ENCODE data around the gene EFNB3. TPM values are rescaled to one million over a fixed set of nuclear protein-coding genes. Genes with fewer than 3 reads are reported as not detected.

The EFNB3 gene
- total and polyA plus RNA-seq, 2 of the 13 experiments (the other 11 are each of a cell fraction or from before 2014, with no cell fraction given): 0.07 to 0.25 TPM

DNA sequence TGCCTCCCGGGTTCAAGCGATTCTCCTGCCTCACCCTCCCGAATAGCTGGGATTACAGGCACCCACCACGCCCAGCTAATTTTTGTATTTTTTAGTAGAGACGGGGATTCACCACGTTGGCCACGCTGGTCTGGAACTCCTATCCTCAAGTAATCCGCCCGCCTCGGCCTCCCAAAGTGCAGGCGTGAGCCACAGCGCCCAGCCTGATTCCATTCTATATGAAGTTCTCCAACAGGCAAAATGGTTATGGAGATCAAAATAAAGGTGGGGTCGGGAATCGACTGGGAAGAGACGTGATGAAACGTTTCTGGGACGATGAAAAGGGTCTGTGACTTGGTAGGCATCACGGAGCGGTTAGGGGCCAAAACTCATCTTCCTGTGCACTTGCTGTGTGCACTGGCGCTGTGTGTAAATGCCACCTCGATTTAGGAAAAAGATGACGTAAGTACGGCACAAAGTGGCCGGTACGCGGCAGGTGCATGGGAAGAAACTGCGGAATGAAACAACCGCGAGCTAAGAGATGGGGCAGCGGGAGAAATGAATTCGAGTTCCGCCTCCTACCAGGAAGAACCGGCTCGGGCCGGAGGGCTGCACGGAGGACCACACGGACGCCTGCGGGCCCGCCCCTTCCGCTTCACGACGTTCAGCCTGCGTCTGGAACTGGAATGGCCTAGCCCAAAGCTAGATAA, 19.3 kb upstream of the EFNB3 start (continued):
- TF ChIP-seq, protein P1, sequence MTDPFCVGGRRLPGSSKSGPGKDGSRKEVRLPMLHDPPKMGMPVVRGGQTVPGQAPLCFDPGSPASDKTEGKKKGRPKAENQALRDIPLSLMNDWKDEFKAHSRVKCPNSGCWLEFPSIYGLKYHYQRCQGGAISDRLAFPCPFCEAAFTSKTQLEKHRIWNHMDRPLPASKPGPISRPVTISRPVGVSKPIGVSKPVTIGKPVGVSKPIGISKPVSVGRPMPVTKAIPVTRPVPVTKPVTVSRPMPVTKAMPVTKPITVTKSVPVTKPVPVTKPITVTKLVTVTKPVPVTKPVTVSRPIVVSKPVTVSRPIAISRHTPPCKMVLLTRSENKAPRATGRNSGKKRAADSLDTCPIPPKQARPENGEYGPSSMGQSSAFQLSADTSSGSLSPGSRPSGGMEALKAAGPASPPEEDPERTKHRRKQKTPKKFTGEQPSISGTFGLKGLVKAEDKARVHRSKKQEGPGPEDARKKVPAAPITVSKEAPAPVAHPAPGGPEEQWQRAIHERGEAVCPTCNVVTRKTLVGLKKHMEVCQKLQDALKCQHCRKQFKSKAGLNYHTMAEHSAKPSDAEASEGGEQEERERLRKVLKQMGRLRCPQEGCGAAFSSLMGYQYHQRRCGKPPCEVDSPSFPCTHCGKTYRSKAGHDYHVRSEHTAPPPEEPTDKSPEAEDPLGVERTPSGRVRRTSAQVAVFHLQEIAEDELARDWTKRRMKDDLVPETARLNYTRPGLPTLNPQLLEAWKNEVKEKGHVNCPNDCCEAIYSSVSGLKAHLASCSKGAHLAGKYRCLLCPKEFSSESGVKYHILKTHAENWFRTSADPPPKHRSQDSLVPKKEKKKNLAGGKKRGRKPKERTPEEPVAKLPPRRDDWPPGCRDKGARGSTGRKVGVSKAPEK (CRISPR knock-in tag; IDR thresholded peaks at IDR 0.05; ENCODE audit: borderline replicate concordance): no peak
- TF ChIP-seq, protein P2, sequence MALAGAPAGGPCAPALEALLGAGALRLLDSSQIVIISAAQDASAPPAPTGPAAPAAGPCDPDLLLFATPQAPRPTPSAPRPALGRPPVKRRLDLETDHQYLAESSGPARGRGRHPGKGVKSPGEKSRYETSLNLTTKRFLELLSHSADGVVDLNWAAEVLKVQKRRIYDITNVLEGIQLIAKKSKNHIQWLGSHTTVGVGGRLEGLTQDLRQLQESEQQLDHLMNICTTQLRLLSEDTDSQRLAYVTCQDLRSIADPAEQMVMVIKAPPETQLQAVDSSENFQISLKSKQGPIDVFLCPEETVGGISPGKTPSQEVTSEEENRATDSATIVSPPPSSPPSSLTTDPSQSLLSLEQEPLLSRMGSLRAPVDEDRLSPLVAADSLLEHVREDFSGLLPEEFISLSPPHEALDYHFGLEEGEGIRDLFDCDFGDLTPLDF (CRISPR knock-in tag; IDR thresholded peaks at IDR 0.05): no peak
- TF ChIP-seq SMARCC2 (IDR thresholded peaks at IDR 0.05): no peak

DNA sequence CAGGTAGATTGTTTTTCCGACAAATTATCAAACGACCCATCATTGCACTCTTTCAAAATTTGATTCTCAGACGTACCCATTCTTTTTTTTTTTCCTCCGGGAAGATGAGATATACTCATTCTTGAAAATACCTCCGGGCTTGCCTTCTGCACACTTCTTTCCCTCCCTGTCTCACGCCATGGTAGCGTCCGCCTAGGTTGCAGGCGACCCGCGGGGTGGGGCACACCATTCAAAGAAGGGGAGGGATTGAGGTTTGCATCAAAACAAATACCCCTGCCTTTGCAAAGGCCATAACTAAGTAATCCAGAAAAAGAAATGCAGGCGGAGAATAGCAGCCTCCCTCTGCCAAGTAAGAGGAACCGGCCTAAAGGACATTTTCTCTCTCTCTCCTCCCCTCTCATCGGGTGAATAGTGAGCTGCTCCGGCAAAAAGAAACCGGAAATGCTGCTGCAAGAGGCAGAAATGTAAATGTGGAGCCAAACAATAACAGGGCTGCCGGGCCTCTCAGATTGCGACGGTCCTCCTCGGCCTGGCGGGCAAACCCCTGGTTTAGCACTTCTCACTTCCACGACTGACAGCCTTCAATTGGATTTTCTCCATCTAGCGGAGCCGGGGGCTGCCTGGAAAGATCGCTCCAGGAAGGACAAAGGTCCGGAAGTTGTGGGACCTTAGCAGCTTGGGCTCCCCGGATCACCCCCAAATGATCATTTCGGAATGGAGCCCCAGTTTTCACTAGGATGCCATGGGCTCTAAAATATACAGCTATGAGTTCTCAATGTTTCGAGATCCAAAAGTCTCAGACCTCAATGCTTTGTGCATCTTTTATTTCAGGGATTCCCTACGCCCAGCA, 18.6 kb upstream of the EFNB3 start:
- Histone ChIP-seq H3K9ac (ENCODE audit: insufficient read depth, low read depth, low read length) (peak overlapping the region; percentile 97), H3K4me2 (ENCODE audit: low read depth, low read length) (peak overlapping the region; percentile 76), H3K4me3 (replicated peaks in 1 of 3; ENCODE audit: insufficient read depth in 1 of 3, low read depth in 2 of 3, low read length in 3 of 3) (peak overlapping the region; percentile 93 to 98 (median 95)), H3K4me1 (ENCODE audit: insufficient read depth, low read length) (peaks cover 33% of the 10 kb centered on the region), H3K27me3 (ENCODE audit: control insufficient read depth in 1 of 2, insufficient read depth in 2 of 2, low read length in 2 of 2) (no peaks in the 10 kb centered on the region; a peak in 1 of 5 replicates), H4K20me1 (ENCODE audit: insufficient read depth, low read length) (no peaks in the 10 kb centered on the region; the same call in 1 of the 2 replicates), H3K79me2 (ENCODE audit: insufficient read depth, low read length) (peaks cover 53% of the 10 kb centered on the region), H3K9me3 (ENCODE audit: low read length) (no peaks in the 10 kb centered on the region), H3K36me3 (replicated peaks in 1 of 2; ENCODE audit: control insufficient read depth in 1 of 2, insufficient read depth in 2 of 2, low read length in 2 of 2) (no peaks in the 10 kb centered on the region; a peak in 1 of 5 replicates), H3K27ac (ENCODE audit: extremely low read length, insufficient read depth, low read length) (peak overlapping the region; percentile 95), H2AFZ (ENCODE audit: low read length) (no peak overlapping the region)
- no peak for FAIRE-seq
- TSS peak; percentile 89 for BruUV-seq (replicated peaks)
- 1% methylated on average over 21 of the region's 30 CpGs for WGBS (ENCODE audit: low lambda C conversion rate)
- DNase-seq (ENCODE audit: low spot score): peak; percentile 77
- peak; percentile 62 for ATAC-seq
- ChIA-PET POLR2A (interaction anchor here (0.7 to 5.5 kb wide), 42 partner anchors 9 to 1351 kb away, joined by 3 to 89 read pairs (median 6); partner anchors contain the start of genes ATP1B2, BORCS6, CD68 and CHRNB1), CTCF (ENCODE audit: low intra/inter-chr PET ratio, low total read pairs) (interaction anchor here (1.8 kb wide), 1 partner anchor 52 kb away, joined by 12 read pairs; no protein-coding TSS in a partner anchor)
- in situ Hi-C loops (cut with HindIII; ENCODE audit: extremely low pct_ligation_motif_present, low pct_unique_long_range_greater_than_20kb) (loop anchor here (5.0 kb wide), 2 partner anchors 54 to 99 kb away; partner anchors contain the start of gene SHBG), intact Hi-C loops (cut with micrococcal nuclease; ENCODE audit: unreplicated experiment) (loop anchor here (5.0 kb wide), 2 partner anchors 54 to 114 kb away; partner anchors contain the start of gene SHBG)
- TF ChIP-seq ZNF747 (CRISPR knock-in tag; IDR thresholded peaks at IDR 0.05; ENCODE audit: borderline replicate concordance): no peak
- TF ChIP-seq IRX3 (CRISPR knock-in tag; IDR thresholded peaks at IDR 0.05; ENCODE audit: borderline replicate concordance, low read depth): no peak
- no peak for TF ChIP-seq TSC22D2 (CRISPR knock-in tag; IDR thresholded peaks at IDR 0.05; ENCODE audit: borderline replicate concordance)
- TF ChIP-seq ZNF101 (CRISPR knock-in tag; IDR thresholded peaks at IDR 0.05; ENCODE audit: borderline replicate concordance, low read depth): 0 out of 2 replicates have a peak, but pooled peaks have one; percentile 79
- TF ChIP-seq, protein P3, sequence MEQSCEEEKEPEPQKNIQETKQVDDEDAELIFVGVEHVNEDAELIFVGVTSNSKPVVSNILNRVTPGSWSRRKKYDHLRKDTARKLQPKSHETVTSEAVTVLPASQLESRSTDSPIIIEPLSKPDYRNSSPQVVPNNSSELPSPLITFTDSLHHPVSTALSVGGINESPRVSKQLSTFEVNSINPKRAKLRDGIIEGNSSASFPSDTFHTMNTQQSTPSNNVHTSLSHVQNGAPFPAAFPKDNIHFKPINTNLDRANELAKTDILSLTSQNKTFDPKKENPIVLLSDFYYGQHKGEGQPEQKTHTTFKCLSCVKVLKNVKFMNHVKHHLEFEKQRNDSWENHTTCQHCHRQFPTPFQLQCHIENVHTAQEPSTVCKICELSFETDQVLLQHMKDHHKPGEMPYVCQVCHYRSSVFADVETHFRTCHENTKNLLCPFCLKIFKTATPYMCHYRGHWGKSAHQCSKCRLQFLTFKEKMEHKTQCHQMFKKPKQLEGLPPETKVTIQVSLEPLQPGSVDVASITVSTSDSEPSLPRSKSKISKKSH (CRISPR knock-in tag; IDR thresholded peaks at IDR 0.05; ENCODE audit: borderline replicate concordance): peak; percentile 31; the same call in 1 of the 2 replicates
- no peak for TF ChIP-seq ZFYVE20 (CRISPR knock-in tag; IDR thresholded peaks at IDR 0.05; ENCODE audit: borderline replicate concordance, low read depth)
- no peak for TF ChIP-seq HIVEP1 (CRISPR knock-in tag; IDR thresholded peaks at IDR 0.05)
- no peak for TF ChIP-seq RELA (CRISPR knock-in tag; IDR thresholded peaks at IDR 0.05)
- TF ChIP-seq ZNF234 (CRISPR knock-in tag; conservative IDR thresholded peaks at IDR 0.05): no peak
- TF ChIP-seq ASH2L (IDR thresholded peaks at IDR 0.05; ENCODE audit: insufficient read length, low read depth, low read length): peak; percentile 65
- no peak for TF ChIP-seq NFRKB (IDR thresholded peaks at IDR 0.05)

All from HepG2 (cell line).